IMR-90 (cell line): ENCODE results near the gene DAPL1. TPM values are rescaled to one million over a fixed set of nuclear protein-coding genes. Genes with fewer than 3 reads are reported as not detected.

ENCODE experiments used
- ATAC-seq: fragments of 200-7000 bp; cut with Tn5 transposase; 2 replicates; pipeline ENCODE4 v1.9.1; 2020; ENCODE audit warnings: low read depth, mild to moderate bottlenecking, moderate library complexity
- Bru-seq: library from RNA; stranded (reverse); fragments of 400-500 nt; gene quantifications from one replicate; lab custom pipeline; 2021; lab: Mats Ljungman, UMichigan
- BruChase-seq, 2 experiments: library from RNA; stranded (reverse); fragments of 400-500 nt; gene quantifications; one replicate each; lab custom pipeline; 2021; lab: Mats Ljungman, UMichigan
- BruUV-seq: library from RNA; stranded (reverse); fragments of 400-500 nt; replicated peaks from 2 replicates; lab custom pipeline; 2021; lab: Mats Ljungman, UMichigan
- CTCF ChIA-PET: fragments of 300-600 bp; formaldehyde crosslinking; extraction: SDS; loops from one replicate; lab custom pipeline; 2021; ENCODE audit warnings: antibody characterized with exemption; lab: Yijun Ruan, JAX
- POLR2A ChIA-PET: fragments of 300-600 bp; sonication (Branson Sonifier 250); formaldehyde crosslinking; loops from one replicate; lab custom pipeline; 2022; ENCODE audit warnings: antibody characterized with exemption; ENCODE audit not compliant: unreplicated experiment; lab: Charles Lee
- DNase-seq: peaks from one replicate; pipeline ENCODE4 v3.0.0; 2013
- H2AFZ ChIP-seq: replicated peaks from 2 replicates; pipeline ENCODE3; 2013; ENCODE audit warnings: low read length, mild to moderate bottlenecking; ENCODE audit not compliant: poor library complexity
- H2AK5ac ChIP-seq: 2 replicates; pipeline ENCODE4 v1.6.1; 2013; ENCODE audit warnings: low read depth, low read length, inconsistent platforms
- H2AK9ac ChIP-seq: replicated peaks from 2 replicates; pipeline ENCODE3; 2013; ENCODE audit warnings: mild to moderate bottlenecking, low read depth, low read length, moderate library complexity; ENCODE audit not compliant: poor library complexity
- H2BK120ac ChIP-seq: 2 replicates; pipeline ENCODE4 v1.6.1; 2013; ENCODE audit warnings: low read depth, low read length, inconsistent platforms
- H2BK15ac ChIP-seq: 3 replicates; pipeline ENCODE4 v1.6.1; 2013; ENCODE audit warnings: low read depth, low read length, inconsistent platforms
- H2BK20ac ChIP-seq: 2 replicates; pipeline ENCODE4 v1.6.1; 2013; ENCODE audit warnings: low read depth, mild to moderate bottlenecking, inconsistent platforms, low read length, moderate library complexity
- H2BK5ac ChIP-seq: 2 replicates; pipeline ENCODE4 v1.6.1; 2013; ENCODE audit warnings: mild to moderate bottlenecking, low read depth, low read length, inconsistent platforms; ENCODE audit not compliant: poor library complexity, severe bottlenecking
- H3K14ac ChIP-seq: replicated peaks from 2 replicates; pipeline ENCODE4 v1.6.1; 2013; ENCODE audit warnings: low read depth, low read length, inconsistent platforms
- H3K18ac ChIP-seq: 2 replicates; pipeline ENCODE4 v1.6.1; 2013; ENCODE audit warnings: low read depth, low read length, control low read depth
- H3K23ac ChIP-seq: 2 replicates; pipeline ENCODE4 v1.6.1; 2013; ENCODE audit warnings: low read depth, low read length, inconsistent platforms
- H3K27ac ChIP-seq: 2 replicates; pipeline ENCODE4 v1.5.1; 2013; ENCODE audit warnings: mild to moderate bottlenecking, control low read depth, low read length; ENCODE audit not compliant: insufficient read depth
- H3K27me3 ChIP-seq: 2 replicates; pipeline ENCODE4 v1.6.1; 2013; ENCODE audit warnings: low read length; ENCODE audit not compliant: control insufficient read depth, insufficient read depth
- H3K36me3 ChIP-seq: 2 replicates; pipeline ENCODE4 v1.6.1; 2013; ENCODE audit warnings: low read length, mixed read lengths; ENCODE audit not compliant: control insufficient read depth, insufficient read depth
- H3K4ac ChIP-seq: 2 replicates; pipeline ENCODE4 v1.6.1; 2013; ENCODE audit warnings: low read depth, low read length, inconsistent platforms
- H3K4me1 ChIP-seq: 2 replicates; pipeline ENCODE4 v1.6.1; 2013; ENCODE audit warnings: low read length, mixed read lengths; ENCODE audit not compliant: control insufficient read depth, insufficient read depth
- H3K4me2 ChIP-seq: 2 replicates; pipeline ENCODE4 v1.6.1; 2013; ENCODE audit warnings: low read depth, mild to moderate bottlenecking, control low read depth, low read length, moderate library complexity
- H3K4me3 ChIP-seq: 2 replicates; pipeline ENCODE4 v1.5.1; 2013; ENCODE audit warnings: low read depth, mild to moderate bottlenecking, control low read depth, low read length, moderate library complexity; ENCODE audit not compliant: insufficient read depth
- H3K56ac ChIP-seq: 2 replicates; pipeline ENCODE4 v1.6.1; 2013; ENCODE audit warnings: low read length, inconsistent platforms; ENCODE audit not compliant: insufficient read depth; ENCODE audit errors: extremely low read depth
- H3K79me1 ChIP-seq, 2 experiments: 2 replicates each; pipeline ENCODE4 v1.6.1; 2013; ENCODE audit warnings: low read length in 2 of 2, inconsistent platforms in 1 of 2, low read depth in 1 of 2
- H3K9ac ChIP-seq: 2 replicates; pipeline ENCODE4 v1.6.1; 2013; ENCODE audit warnings: low read depth, low read length, control low read depth
- H3K9me1 ChIP-seq: 2 replicates; pipeline ENCODE4 v1.6.1; 2013; ENCODE audit warnings: low read length, inconsistent platforms; ENCODE audit not compliant: insufficient read depth
- H3K9me3 ChIP-seq: 2 replicates; pipeline ENCODE4 v1.6.1; 2013; ENCODE audit warnings: low read length; ENCODE audit not compliant: control insufficient read depth, insufficient read depth
- H4K20me1 ChIP-seq: 2 replicates; pipeline ENCODE4 v1.6.1; 2013; ENCODE audit warnings: low read length, inconsistent platforms; ENCODE audit not compliant: insufficient read depth
- H4K5ac ChIP-seq: 2 replicates; pipeline ENCODE4 v1.6.1; 2013; ENCODE audit warnings: mild to moderate bottlenecking, low read depth, low read length, control low read depth
- H4K8ac ChIP-seq, 2 experiments: 2 replicates each; pipeline ENCODE4 v1.6.1; 2013; ENCODE audit warnings: low read depth in 2 of 2, low read length in 2 of 2, control low read depth in 1 of 2, inconsistent platforms in 1 of 2
- H4K91ac ChIP-seq: 2 replicates; pipeline ENCODE4 v1.6.1; 2013; ENCODE audit warnings: low read depth, low read length, inconsistent platforms; ENCODE audit not compliant: insufficient read depth
- WGBS, 2 experiments: methylation state at CpG; one replicate each; pipeline versions ENCODE4 v1.1.5 to v1.1.7; 2013; ENCODE audit warnings: missing lambda C conversion rate in 2 of 2; ENCODE audit not compliant: insufficient read length in 1 of 2; ENCODE audit errors: extremely low coverage in 2 of 2; 5-methylcytosine and 5-hydroxymethylcytosine counted together
- dilution Hi-C: fragments of 300-500 bp; cut with HindIII; formaldehyde crosslinking; loops from one replicate; pipeline ENCODE4 v1.14.3; 2018; ENCODE audit warnings: low sequenced_read_pairs; ENCODE audit not compliant: unreplicated experiment
- in situ Hi-C: fragments of 300-500 bp; cut with MboI; formaldehyde crosslinking; loops from 3 replicates; pipeline ENCODE4 v1.14.3; 2019; ENCODE audit warnings: low sequenced_read_pairs, inconsistent platforms, mixed read lengths
- intact Hi-C: fragments of 100-400 bp; cut with micrococcal nuclease; formaldehyde crosslinking; loops from 2 replicates; pipeline ENCODE4 v1.10.0; 2022
- long read RNA-seq: library from polyadenylated mRNA; unstranded; transcript quantifications from one replicate; pipeline ENCODE4 v2.0.0, GENCODE V29; 2021; ENCODE audit not compliant: unreplicated experiment
- polyA plus RNA-seq, 3 experiments: library from polyadenylated mRNA; depleted of rRNA; stranded (reverse); fragments of >200 nt; gene quantifications; 2 replicates each; pipeline ENCODE4 v1.2.3, GENCODE V29; 2012; ENCODE audit warnings: low replicate concordance in 1 of 3
- total RNA-seq: library from RNA; depleted of rRNA; stranded (reverse); fragments of >200 nt; gene quantifications from 2 replicates; pipeline ENCODE4 v1.2.3, GENCODE V29; 2012; rRNA removed
- TF ChIP-seq, protein P1 (sequence below): fragments of 150-350 bp; IDR thresholded peaks from 2 replicates; pipeline ENCODE4 v1.6.1; 2016; ENCODE audit warnings: low read depth, mild to moderate bottlenecking, low read length, moderate library complexity, borderline replicate concordance

The DAPL1 gene, protein sequence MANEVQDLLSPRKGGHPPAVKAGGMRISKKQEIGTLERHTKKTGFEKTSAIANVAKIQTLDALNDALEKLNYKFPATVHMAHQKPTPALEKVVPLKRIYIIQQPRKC
- total RNA-seq (not detected in 2 replicates), polyA plus RNA-seq (2012; rRNA removed) (not detected in 2 replicates), Bru-seq, nascent RNA (percentile 2 among the genes with signal in this experiment), BruChase-seq, experiment 1, labeled RNA remaining after a 6-hour chase (not detected), BruChase-seq, experiment 2, labeled RNA remaining after a 2-hour chase (not detected)
- polyA plus RNA-seq (2012; cell fraction: cytosol; rRNA removed), result not detected in 2 replicates
- not detected in 2 replicates for polyA plus RNA-seq (2012; cell fraction: nucleus; rRNA removed; ENCODE audit: low replicate concordance)
- long read RNA-seq, result 0 reads

DNA sequence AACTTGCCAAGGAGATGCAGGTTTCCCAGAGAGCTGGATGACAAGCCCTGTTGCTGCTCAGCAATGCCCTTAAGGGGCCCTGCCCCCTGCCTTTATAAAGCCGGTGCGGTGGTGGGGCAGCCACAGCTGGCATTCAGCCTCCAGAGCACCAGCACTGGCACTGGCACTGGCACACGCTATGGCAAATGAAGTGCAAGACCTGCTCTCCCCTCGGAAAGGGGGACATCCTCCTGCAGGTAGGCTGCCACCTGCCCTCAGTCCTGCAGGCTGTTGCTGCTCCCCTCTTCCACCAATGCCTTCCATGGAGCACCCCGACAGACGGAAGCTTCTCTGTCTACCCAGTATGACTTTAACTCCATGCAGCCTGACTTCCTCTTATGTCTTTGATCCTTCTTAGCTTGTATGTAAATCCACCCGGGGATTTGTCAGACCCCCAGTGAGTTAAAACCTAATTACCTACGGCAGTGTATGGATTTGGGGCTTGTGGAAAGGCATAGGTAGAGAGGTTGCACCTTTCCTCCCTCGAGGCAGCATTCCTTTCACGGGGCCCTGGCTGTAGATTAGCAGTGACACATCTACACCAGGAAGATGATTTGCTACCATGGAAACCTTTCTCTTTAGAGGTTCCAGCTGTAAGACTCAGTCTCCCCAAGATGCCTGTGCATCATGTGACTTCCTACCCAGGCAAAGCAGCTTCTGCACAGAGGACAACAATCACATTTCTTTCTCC is at the start of gene DAPL1:
Gene DAPL1, plus strand, starts transcription at position 123 of the 730 bp plus-strand sequence. Its CDS starts 56 bp downstream, at position 179.
- intact Hi-C loops (no loop called here), dilution Hi-C loops (no loop called here), in situ Hi-C loops (no loop called here)
- H2BK15ac ChIP-seq, result no peak within 1 kb of the TSS
- no peaks in the 10 kb centered on the region for H3K79me1 ChIP-seq
- H2BK5ac ChIP-seq, result no peak within 1 kb of the TSS
- no peaks in the 10 kb centered on the region for H3K9me3 ChIP-seq
- H3K27me3 ChIP-seq, result peaks cover 15% of the 10 kb centered on the region
- H4K5ac ChIP-seq, result no peak within 1 kb of the TSS
- 18% methylated on average over 4 of the region's 10 CpGs; no CpG with 5 or more reads in 1 of the 2 experiments for WGBS, 2 experiments
- no peak within 1 kb of the TSS for H4K8ac ChIP-seq
- H2BK120ac ChIP-seq, result no peak within 1 kb of the TSS
- no peaks in the 10 kb centered on the region for H3K4me1 ChIP-seq
- ATAC-seq (no peak), DNase-seq (no peak)
- no peaks in the 10 kb centered on the region for H3K9me1 ChIP-seq
- H2AFZ ChIP-seq, result no peak within 1 kb of the TSS
- H3K23ac ChIP-seq, result no peak within 1 kb of the TSS
- CTCF ChIA-PET, result interaction anchor here (0.6 kb wide), 1 partner anchor 1007 kb away, joined by 3 read pairs; no protein-coding TSS in a partner anchor
- H3K4me3 ChIP-seq, result no peak within 1 kb of the TSS
- H4K20me1 ChIP-seq, result no peaks in the 10 kb centered on the region
- H2AK5ac ChIP-seq, result no peak within 1 kb of the TSS
- H3K27ac ChIP-seq, result no peak within 1 kb of the TSS
- no peak within 1 kb of the TSS for H4K91ac ChIP-seq
- no peak within 1 kb of the TSS for H3K4ac ChIP-seq
- H3K14ac ChIP-seq, result no peak within 1 kb of the TSS
- no peak within 1 kb of the TSS for H2BK20ac ChIP-seq
- TF ChIP-seq, protein P1, sequence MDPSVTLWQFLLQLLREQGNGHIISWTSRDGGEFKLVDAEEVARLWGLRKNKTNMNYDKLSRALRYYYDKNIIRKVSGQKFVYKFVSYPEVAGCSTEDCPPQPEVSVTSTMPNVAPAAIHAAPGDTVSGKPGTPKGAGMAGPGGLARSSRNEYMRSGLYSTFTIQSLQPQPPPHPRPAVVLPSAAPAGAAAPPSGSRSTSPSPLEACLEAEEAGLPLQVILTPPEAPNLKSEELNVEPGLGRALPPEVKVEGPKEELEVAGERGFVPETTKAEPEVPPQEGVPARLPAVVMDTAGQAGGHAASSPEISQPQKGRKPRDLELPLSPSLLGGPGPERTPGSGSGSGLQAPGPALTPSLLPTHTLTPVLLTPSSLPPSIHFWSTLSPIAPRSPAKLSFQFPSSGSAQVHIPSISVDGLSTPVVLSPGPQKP, result no peak
- no peak within 1 kb of the TSS for H3K9ac ChIP-seq
- H3K36me3 ChIP-seq, result no peaks in the 10 kb centered on the region
- no peak within 1 kb of the TSS for H2AK9ac ChIP-seq
- H3K4me2 ChIP-seq, result no peak within 1 kb of the TSS
- no TSS peak for BruUV-seq
- POLR2A ChIA-PET, result no interaction called here
- no peak within 1 kb of the TSS for H3K56ac ChIP-seq
- no peak within 1 kb of the TSS for H3K18ac ChIP-seq
